HepG2 (cell line): Measurements from ENCODE around the gene SBSN. TPM values are rescaled to one million over a fixed set of nuclear protein-coding genes. Genes with fewer than 3 reads are reported as not detected.
A peak's percentile ranks its signal among the peaks of the same experiment; 100 is the strongest.

Experiments
- CHD2 ChIP-seq: IDR thresholded peaks from 2 replicates; pipeline ENCODE4 v1.6.1; 2011; ENCODE audit warnings: low read depth, low read length, improper control_type of control experiment
- ETV5 ChIP-seq: IDR thresholded peaks from 2 replicates; pipeline ENCODE4 v1.6.1; 2018; ENCODE audit warnings: missing biosample characterization, missing genetic modification reagents, inconsistent platforms, borderline replicate concordance
- FOXK2 ChIP-seq: fragments of 450-650 bp; IDR thresholded peaks from 2 replicates; pipeline ENCODE4 v1.6.1; 2016
- ONECUT2 ChIP-seq: sonication (generic); formaldehyde crosslinking; IDR thresholded peaks from 2 replicates; pipeline ENCODE4 v1.4.0; 2020; ENCODE audit warnings: missing genetic modification reagents
- PAF1 ChIP-seq: IDR thresholded peaks from 2 replicates; pipeline ENCODE4 v1.6.1; 2016; ENCODE audit warnings: missing genetic modification reagents, missing compliant biosample characterization
- PAX8 ChIP-seq: sonication (generic); formaldehyde crosslinking; IDR thresholded peaks from 2 replicates; pipeline ENCODE4 v1.8.0; 2022; ENCODE audit warnings: mild to moderate bottlenecking, missing genetic modification reagents, borderline replicate concordance
- PHF8 ChIP-seq: sonication (generic); formaldehyde crosslinking; IDR thresholded peaks from 2 replicates; pipeline ENCODE4 v1.5.0; 2020; ENCODE audit warnings: missing genetic modification reagents
- POLR2AphosphoS5 ChIP-seq: IDR thresholded peaks from 2 replicates; pipeline ENCODE4 v1.6.1; 2012; ENCODE audit warnings: low read depth, low read length
- TCF12 ChIP-seq, 2 experiments: fragments of 450-650 bp in 1 of 2; sonication (generic) in 1 of 2; formaldehyde crosslinking in 1 of 2; IDR thresholded peaks; 2 replicates each; pipeline versions ENCODE4 v1.6.1 to v1.8.0; 2017 to 2022; ENCODE audit warnings: antibody characterized with exemption in 1 of 2, mild to moderate bottlenecking in 1 of 2, missing genetic modification reagents in 1 of 2, moderate library complexity in 1 of 2
- THAP7 ChIP-seq: sonication (generic); formaldehyde crosslinking; IDR thresholded peaks from 2 replicates; pipeline ENCODE4 v1.8.1; 2023; ENCODE audit warnings: mild to moderate bottlenecking, missing genetic modification reagents
- THYN1 ChIP-seq: sonication (generic); formaldehyde crosslinking; IDR thresholded peaks from 2 replicates; pipeline ENCODE4 v1.8.1; 2023; ENCODE audit warnings: low read depth, mild to moderate bottlenecking, moderate library complexity, missing genetic modification reagents, borderline replicate concordance
- U2AF2 ChIP-seq: fragments of 200-400 bp; formaldehyde crosslinking; IDR thresholded peaks from 2 replicates; pipeline ENCODE4 v1.6.1; 2017; ENCODE audit warnings: low read depth, mild to moderate bottlenecking, low read length
- ZFP36 ChIP-seq: fragments of 150-350 bp; IDR thresholded peaks from 2 replicates; pipeline ENCODE4 v1.6.1; 2018; ENCODE audit warnings: borderline replicate concordance, low read length, low read depth; ENCODE audit not compliant: partially characterized antibody
- ZNF24 ChIP-seq: fragments of 450-650 bp; IDR thresholded peaks from 2 replicates; pipeline ENCODE4 v1.6.1; 2017; ENCODE audit warnings: antibody characterized with exemption, mild to moderate bottlenecking
- ZNF264 ChIP-seq: sonication (generic); formaldehyde crosslinking; IDR thresholded peaks from 2 replicates; pipeline ENCODE4 v1.4.0; 2020; ENCODE audit warnings: missing genetic modification reagents
- ZNF550 ChIP-seq: sonication (generic); formaldehyde crosslinking; IDR thresholded peaks from 2 replicates; pipeline ENCODE4 v1.4.0; 2020; ENCODE audit warnings: mild to moderate bottlenecking, missing genetic modification reagents, borderline replicate concordance
- ZNF724P ChIP-seq: sonication (generic); formaldehyde crosslinking; IDR thresholded peaks from 2 replicates; pipeline ENCODE4 v1.8.0; 2022; ENCODE audit warnings: missing genetic modification reagents, borderline replicate concordance
- ZNF746 ChIP-seq: sonication (generic); formaldehyde crosslinking; IDR thresholded peaks from 2 replicates; pipeline ENCODE4 v1.8.0; 2022; ENCODE audit warnings: mild to moderate bottlenecking, missing genetic modification reagents
- ZNF839 ChIP-seq: sonication (generic); formaldehyde crosslinking; IDR thresholded peaks from 2 replicates; pipeline ENCODE4 v1.4.0; 2020; ENCODE audit warnings: missing genetic modification reagents, mild to moderate bottlenecking, borderline replicate concordance
- polyA plus RNA-seq, 8 experiments: library from polyadenylated mRNA; depleted of rRNA in 3 of 8; stranded (reverse) in 7 of 8; unstranded in 1 of 8; fragments of >200 nt; fragmentation: Illumina TruSeq in 4 of 8; extraction: Trizol in 4 of 8; gene quantifications; 2 replicates each; pipeline versions ENCODE4 v1.2.1 to v1.2.3, GENCODE V29; 2011 to 2016; ENCODE audit warnings: low read depth in 4 of 8, missing spikeins in 1 of 8, mixed read lengths in 1 of 8; ENCODE audit not compliant: insufficient read depth in 1 of 8
- total RNA-seq, 5 experiments: library from RNA; depleted of rRNA; stranded (reverse); fragments of >200 nt; fragmentation: Illumina TruSeq; extraction: Trizol; gene quantifications; 2 replicates each; pipeline ENCODE4 v1.2.3, GENCODE V29; 2016; ENCODE audit warnings: low read depth in 1 of 5
- TF ChIP-seq, protein P1 (sequence below): sonication (generic); formaldehyde crosslinking; IDR thresholded peaks from 2 replicates; pipeline ENCODE4 v1.4.0; 2020; ENCODE audit warnings: mild to moderate bottlenecking, missing genetic modification reagents
- TF ChIP-seq, protein P2 (sequence below): fragments of 450-650 bp; IDR thresholded peaks from 2 replicates; pipeline ENCODE4 v1.6.1; 2017

SBSN gene
- total and polyA plus RNA-seq, 2 of the 13 experiments (the other 11 are each of a cell fraction or from before 2014, with no cell fraction given), result not detected

- TF ChIP-seq THAP7 (CRISPR knock-in tag) (no peak), PAF1 (CRISPR knock-in tag) (no peak), THYN1 (CRISPR knock-in tag) (no peak), POLR2AphosphoS5 (no peak), ZNF839 (no peak), PAX8 (CRISPR knock-in tag) (no peak), PHF8 (CRISPR knock-in tag) (peak; percentile 32; the same call in 1 of the 2 replicates), ZNF550 (no peak), ETV5 (peak; percentile 41; the same call in 1 of the 2 replicates), ZNF724P (CRISPR knock-in tag) (no peak), ZNF24 (no peak), CHD2 (no peak), U2AF2 (no peak), FOXK2 (no peak), ZNF264 (no peak), ZNF746 (CRISPR knock-in tag) (peak; percentile 64), ZFP36 (no peak), TCF12 (IDR thresholded peaks at IDR 0.05) (no peak), TCF12 (CRISPR knock-in tag; IDR thresholded peaks at IDR 0.05) (no peak), ONECUT2 (CRISPR knock-in tag) (no peak)
- TF ChIP-seq, protein P1, sequence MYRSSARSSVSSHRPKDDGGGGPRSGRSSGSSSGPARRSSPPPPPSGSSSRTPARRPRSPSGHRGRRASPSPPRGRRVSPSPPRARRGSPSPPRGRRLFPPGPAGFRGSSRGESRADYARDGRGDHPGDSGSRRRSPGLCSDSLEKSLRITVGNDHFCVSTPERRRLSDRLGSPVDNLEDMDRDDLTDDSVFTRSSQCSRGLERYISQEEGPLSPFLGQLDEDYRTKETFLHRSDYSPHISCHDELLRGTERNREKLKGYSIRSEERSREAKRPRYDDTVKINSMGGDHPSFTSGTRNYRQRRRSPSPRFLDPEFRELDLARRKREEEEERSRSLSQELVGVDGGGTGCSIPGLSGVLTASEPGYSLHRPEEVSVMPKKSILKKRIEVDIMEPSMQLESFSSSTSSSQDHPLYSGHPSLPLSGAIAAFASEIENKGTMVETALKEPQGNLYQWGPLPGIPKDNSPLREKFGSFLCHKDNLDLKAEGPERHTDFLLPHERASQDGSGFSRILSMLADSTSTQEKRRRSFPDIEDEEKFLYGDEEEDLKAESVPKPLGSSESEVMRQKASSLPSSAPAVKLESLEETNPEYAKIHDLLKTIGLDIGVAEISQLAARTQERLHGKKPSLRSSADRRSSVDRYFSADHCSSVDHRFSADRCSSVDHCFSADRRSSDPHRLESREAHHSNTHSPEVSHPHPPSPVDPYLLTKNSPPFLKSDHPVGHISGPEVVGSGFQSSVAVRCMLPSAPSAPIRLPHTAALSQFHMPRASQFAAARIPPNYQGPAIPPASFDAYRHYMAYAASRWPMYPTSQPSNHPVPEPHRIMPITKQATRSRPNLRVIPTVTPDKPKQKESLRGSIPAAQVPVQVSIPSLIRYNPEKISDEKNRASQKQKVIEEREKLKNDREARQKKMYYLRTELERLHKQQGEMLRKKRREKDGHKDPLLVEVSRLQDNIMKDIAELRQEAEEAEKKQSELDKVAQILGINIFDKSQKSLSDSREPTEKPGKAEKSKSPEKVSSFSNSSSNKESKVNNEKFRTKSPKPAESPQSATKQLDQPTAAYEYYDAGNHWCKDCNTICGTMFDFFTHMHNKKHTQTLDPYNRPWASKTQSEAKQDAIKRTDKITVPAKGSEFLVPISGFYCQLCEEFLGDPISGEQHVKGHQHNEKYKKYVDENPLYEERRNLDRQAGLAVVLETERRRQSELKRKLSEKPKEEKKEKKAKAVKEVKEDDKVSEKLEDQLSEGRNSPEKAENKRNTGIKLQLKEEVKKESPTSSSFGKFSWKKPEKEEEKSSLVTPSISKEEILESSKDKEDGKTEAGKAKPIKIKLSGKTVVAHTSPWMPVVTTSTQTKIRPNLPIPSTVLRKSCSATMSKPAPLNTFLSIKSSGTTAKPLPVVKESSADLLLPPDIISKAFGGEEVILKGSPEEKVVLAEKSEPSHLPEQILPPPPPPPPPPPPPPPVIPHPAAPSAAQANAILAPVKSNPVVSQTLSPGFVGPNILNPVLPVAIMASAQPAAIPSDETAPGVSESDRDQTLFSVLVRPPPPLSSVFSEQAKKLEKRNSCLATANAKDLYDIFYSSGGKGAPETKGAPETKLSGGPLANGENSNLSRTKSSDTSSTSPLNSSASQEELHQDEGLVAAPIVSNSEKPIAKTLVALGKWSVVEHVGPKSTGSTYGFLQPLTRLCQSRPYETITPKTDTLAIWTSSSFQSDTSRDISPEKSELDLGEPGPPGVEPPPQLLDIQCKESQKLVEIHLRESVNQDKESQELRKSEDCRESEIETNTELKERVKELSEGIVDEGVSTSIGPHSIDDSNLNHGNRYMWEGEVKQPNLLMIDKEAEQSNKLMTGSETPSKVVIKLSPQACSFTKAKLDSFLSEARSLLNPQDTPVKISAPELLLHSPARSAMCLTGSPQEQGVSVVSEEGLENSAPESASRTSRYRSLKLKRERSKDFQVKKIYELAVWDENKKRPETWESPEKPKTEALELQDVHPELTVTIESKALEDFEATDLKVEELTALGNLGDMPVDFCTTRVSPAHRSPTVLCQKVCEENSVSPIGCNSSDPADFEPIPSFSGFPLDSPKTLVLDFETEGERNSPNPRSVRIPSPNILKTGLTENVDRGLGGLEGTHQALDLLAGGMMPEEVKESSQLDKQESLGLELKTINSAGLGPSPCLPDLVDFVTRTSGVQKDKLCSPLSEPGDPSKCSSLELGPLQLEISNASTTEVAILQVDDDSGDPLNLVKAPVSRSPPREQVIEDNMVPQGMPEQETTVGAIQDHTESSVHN, result no peak
- TF ChIP-seq, protein P2, sequence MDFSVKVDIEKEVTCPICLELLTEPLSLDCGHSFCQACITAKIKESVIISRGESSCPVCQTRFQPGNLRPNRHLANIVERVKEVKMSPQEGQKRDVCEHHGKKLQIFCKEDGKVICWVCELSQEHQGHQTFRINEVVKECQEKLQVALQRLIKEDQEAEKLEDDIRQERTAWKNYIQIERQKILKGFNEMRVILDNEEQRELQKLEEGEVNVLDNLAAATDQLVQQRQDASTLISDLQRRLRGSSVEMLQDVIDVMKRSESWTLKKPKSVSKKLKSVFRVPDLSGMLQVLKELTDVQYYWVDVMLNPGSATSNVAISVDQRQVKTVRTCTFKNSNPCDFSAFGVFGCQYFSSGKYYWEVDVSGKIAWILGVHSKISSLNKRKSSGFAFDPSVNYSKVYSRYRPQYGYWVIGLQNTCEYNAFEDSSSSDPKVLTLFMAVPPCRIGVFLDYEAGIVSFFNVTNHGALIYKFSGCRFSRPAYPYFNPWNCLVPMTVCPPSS, result no peak
Measured at GRCh38 chr19:35569281-35569781, 41.2 kb upstream of the SBSN start (continued).
